HepG2 (cell line): ENCODE results near the gene IFNLR1. TPM values are rescaled to one million over a fixed set of nuclear protein-coding genes. Genes with fewer than 3 reads are reported as not detected.
A peak's percentile ranks its signal among the peaks of the same experiment; 100 is the strongest.

Experiments used
- E2F1 ChIP-seq: sonication (generic); formaldehyde crosslinking; IDR thresholded peaks from 2 replicates; pipeline ENCODE4 v1.5.0; 2020; ENCODE audit warnings: missing genetic modification reagents
- ETV5 ChIP-seq: IDR thresholded peaks from 2 replicates; pipeline ENCODE4 v1.6.1; 2018; ENCODE audit warnings: missing biosample characterization, missing genetic modification reagents, inconsistent platforms, borderline replicate concordance
- HDAC2 ChIP-seq: sonication (generic); formaldehyde crosslinking; IDR thresholded peaks from 2 replicates; pipeline ENCODE4 v1.4.0; 2020; ENCODE audit warnings: missing genetic modification reagents
- NCOA2 ChIP-seq: sonication (generic); formaldehyde crosslinking; IDR thresholded peaks from 2 replicates; pipeline ENCODE4 v1.8.0; 2022; ENCODE audit warnings: inconsistent platforms
- NR2C2 ChIP-seq: sonication (generic); formaldehyde crosslinking; IDR thresholded peaks from 2 replicates; pipeline ENCODE4 v1.4.0; 2020; ENCODE audit warnings: missing genetic modification reagents, mild to moderate bottlenecking, moderate library complexity, borderline replicate concordance
- PATZ1 ChIP-seq: sonication (generic); formaldehyde crosslinking; IDR thresholded peaks from 2 replicates; pipeline ENCODE4 v1.4.0; 2020; ENCODE audit warnings: missing genetic modification reagents
- RBAK ChIP-seq: sonication (generic); formaldehyde crosslinking; IDR thresholded peaks from 2 replicates; pipeline ENCODE4 v1.5.1; 2020; ENCODE audit warnings: mild to moderate bottlenecking, missing genetic modification reagents
- RNF219 ChIP-seq: sonication (generic); formaldehyde crosslinking; IDR thresholded peaks from 2 replicates; pipeline ENCODE4 v1.5.0; 2020; ENCODE audit warnings: mild to moderate bottlenecking, missing genetic modification reagents
- SKIL ChIP-seq: sonication (generic); formaldehyde crosslinking; IDR thresholded peaks from 2 replicates; pipeline ENCODE4 v1.8.0; 2022; ENCODE audit warnings: missing genetic modification reagents, mild to moderate bottlenecking, moderate library complexity, borderline replicate concordance
- TMF1 ChIP-seq: sonication (generic); formaldehyde crosslinking; IDR thresholded peaks from 2 replicates; pipeline ENCODE4 v1.8.1; 2022; ENCODE audit warnings: low read depth, missing genetic modification reagents
- ZBTB10 ChIP-seq: sonication (generic); formaldehyde crosslinking; IDR thresholded peaks from 2 replicates; pipeline ENCODE4 v1.4.0; 2020; ENCODE audit warnings: missing genetic modification reagents, borderline replicate concordance
- ZBTB2 ChIP-seq: sonication (generic); formaldehyde crosslinking; IDR thresholded peaks from 2 replicates; pipeline ENCODE4 v1.8.0; 2022; ENCODE audit warnings: low read depth, missing genetic modification reagents
- ZNF333 ChIP-seq: sonication (generic); formaldehyde crosslinking; IDR thresholded peaks from 2 replicates; pipeline ENCODE4 v1.4.0; 2020; ENCODE audit warnings: mild to moderate bottlenecking, missing genetic modification reagents, borderline replicate concordance
- ZNF367 ChIP-seq: sonication (generic); formaldehyde crosslinking; IDR thresholded peaks from 2 replicates; pipeline ENCODE4 v1.4.0; 2020; ENCODE audit warnings: missing genetic modification reagents, borderline replicate concordance
- ZSCAN22 ChIP-seq: sonication (generic); formaldehyde crosslinking; IDR thresholded peaks from 2 replicates; pipeline ENCODE4 v1.4.0; 2020; ENCODE audit warnings: mild to moderate bottlenecking, missing genetic modification reagents
- polyA plus RNA-seq, 8 experiments: library from polyadenylated mRNA; depleted of rRNA in 3 of 8; stranded (reverse) in 7 of 8; unstranded in 1 of 8; fragments of >200 nt; fragmentation: Illumina TruSeq in 4 of 8; extraction: Trizol in 4 of 8; gene quantifications; 2 replicates each; pipeline versions ENCODE4 v1.2.1 to v1.2.3, GENCODE V29; 2011 to 2016; ENCODE audit warnings: low read depth in 4 of 8, missing spikeins in 1 of 8, mixed read lengths in 1 of 8; ENCODE audit not compliant: insufficient read depth in 1 of 8
- total RNA-seq, 5 experiments: library from RNA; depleted of rRNA; stranded (reverse); fragments of >200 nt; fragmentation: Illumina TruSeq; extraction: Trizol; gene quantifications; 2 replicates each; pipeline ENCODE4 v1.2.3, GENCODE V29; 2016; ENCODE audit warnings: low read depth in 1 of 5

Gene IFNLR1
- total and polyA plus RNA-seq, 2 of the 13 experiments (the other 11 are each of a cell fraction or from before 2014, with no cell fraction given) = 3.8 to 8.5 TPM

GRCh38 chr1:24186993-24187790, at the start of gene IFNLR1 (continued):
- TF ChIP-seq ZNF333 (peak; percentile 24; the same call in 1 of the 2 replicates), ETV5 (CRISPR knock-in tag) (peak; percentile 8; the same call in 1 of the 2 replicates), NCOA2 (peak; percentile 15; the same call in 1 of the 2 replicates), ZSCAN22 (CRISPR knock-in tag) (no peak), HDAC2 (CRISPR knock-in tag) (peak; percentile 42; the same call in 1 of the 2 replicates), RNF219 (no peak), ZNF367 (peak; percentile 25; the same call in 1 of the 2 replicates), TMF1 (CRISPR knock-in tag) (0 out of 2 replicates have a peak, but pooled peaks have one; percentile 37), E2F1 (CRISPR knock-in tag) (peak; percentile 80), ZBTB10 (CRISPR knock-in tag) (0 out of 2 replicates have a peak, but pooled peaks have one; percentile 17), NR2C2 (CRISPR knock-in tag) (peak; percentile 68; the same call in 1 of the 2 replicates), ZBTB2 (CRISPR knock-in tag) (no peak), PATZ1 (CRISPR knock-in tag) (peak; percentile 46), RBAK (no peak), SKIL (CRISPR knock-in tag) (no peak)
